ENCODE measurements around the gene SLC13A2. TPM values are rescaled to one million over a fixed set of nuclear protein-coding genes. Genes with fewer than 3 reads are reported as not detected.

The SLC13A2 gene
- total RNA-seq, 1 donor from 2014 or later = not detected

DNA sequence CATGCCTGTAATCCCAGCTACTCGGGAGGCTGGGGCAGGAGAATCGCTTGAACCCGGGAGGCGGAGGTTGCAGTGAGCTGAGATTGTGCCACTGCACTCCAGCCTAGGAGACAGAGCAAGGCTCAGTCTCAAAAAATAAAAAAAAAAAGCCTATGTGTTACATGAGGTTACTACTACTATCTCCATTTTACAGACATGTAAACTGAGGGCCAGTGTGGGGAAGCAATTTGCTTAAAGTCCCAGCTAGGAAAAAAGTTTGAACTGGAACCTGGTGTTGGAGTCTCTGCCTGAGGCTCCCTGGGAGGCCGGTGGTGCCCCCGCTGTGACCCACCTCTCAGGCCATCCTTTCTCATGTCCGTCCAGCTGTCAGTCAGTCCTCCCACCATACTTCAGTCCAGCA is 4.5 kb downstream of the SLC13A2 start:
- DNase-seq (ENCODE audit: low read depth) = no peak
- H3K4me3 ChIP-seq (ENCODE audit: low read depth, low read length) = no peak overlapping the region
- TF ChIP-seq, protein P1, sequence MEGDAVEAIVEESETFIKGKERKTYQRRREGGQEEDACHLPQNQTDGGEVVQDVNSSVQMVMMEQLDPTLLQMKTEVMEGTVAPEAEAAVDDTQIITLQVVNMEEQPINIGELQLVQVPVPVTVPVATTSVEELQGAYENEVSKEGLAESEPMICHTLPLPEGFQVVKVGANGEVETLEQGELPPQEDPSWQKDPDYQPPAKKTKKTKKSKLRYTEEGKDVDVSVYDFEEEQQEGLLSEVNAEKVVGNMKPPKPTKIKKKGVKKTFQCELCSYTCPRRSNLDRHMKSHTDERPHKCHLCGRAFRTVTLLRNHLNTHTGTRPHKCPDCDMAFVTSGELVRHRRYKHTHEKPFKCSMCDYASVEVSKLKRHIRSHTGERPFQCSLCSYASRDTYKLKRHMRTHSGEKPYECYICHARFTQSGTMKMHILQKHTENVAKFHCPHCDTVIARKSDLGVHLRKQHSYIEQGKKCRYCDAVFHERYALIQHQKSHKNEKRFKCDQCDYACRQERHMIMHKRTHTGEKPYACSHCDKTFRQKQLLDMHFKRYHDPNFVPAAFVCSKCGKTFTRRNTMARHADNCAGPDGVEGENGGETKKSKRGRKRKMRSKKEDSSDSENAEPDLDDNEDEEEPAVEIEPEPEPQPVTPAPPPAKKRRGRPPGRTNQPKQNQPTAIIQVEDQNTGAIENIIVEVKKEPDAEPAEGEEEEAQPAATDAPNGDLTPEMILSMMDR (conservative IDR thresholded peaks at IDR 0.05; ENCODE audit: low read depth, low read length) = no peak

DNA sequence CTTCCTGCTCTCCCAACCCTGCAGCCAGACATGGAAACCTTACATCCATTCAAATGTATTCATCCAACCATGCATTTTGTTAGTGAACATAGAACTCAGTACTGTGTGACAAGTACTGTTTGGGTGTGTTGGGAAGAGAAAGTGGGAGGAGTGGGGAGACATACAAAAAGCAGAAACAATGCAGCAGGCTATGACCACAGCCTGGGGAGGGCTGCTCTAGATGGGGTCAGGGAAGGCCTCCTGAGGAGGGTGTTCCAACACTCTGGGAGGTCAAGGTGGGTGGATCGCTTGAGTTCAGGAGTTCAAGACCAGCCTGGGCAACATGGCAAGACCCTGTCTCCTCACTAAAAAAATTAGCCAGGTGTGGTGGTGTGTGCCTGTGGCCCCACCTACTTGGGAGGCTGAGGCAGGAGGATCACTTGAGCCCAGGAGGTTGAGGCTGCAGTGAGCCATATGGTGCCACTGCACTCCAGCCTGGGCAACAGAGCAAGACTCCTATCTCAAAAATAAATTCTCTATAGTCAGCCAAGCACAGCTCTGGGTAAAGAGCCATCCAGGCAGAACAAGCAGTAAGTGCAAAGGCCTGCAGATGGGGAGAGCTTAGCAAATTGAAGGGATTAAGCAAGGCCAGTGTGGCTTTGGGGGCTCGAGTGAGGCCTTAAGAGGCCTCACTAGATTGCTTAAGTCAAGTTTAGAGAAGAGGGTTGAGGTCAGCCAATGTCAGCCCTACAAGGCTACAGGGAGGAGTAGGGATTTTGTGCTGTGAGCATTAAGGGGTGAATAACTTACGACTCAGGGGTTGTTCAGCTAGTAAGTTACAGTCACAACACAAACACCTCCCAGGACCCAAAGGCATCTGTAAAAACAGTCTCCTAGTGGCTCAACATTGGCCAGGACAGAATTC is 5.5 kb downstream of the SLC13A2 start:
- TF ChIP-seq, protein P1 (conservative IDR thresholded peaks at IDR 0.05; ENCODE audit: low read depth, low read length) = no peak
- no peak overlapping the region for H3K4me3 ChIP-seq (ENCODE audit: low read depth, low read length)
- DNase-seq (ENCODE audit: low read depth) = no peak

DNA sequence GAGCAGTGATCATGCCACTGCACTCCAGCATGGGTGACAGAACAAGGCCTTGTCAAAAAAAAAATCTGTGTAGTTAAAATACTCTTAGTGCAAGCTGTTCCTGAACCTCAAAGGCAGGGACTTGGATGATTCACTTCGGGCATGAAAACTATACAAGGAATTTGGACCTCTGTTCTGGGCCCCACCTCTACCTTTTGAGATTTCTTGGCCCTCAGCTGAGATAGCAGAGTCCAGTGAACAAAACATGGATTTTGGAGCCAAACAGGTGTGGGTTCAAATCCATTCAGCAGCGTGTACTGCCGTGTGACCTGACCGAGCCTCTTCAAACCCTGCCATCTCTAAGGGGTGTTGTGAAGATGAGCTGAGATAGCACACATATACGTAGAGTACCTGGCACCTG is 6.8 kb downstream of the SLC13A2 start:
- no peak for DNase-seq (ENCODE audit: low read depth)
- TF ChIP-seq, protein P1 (conservative IDR thresholded peaks at IDR 0.05; ENCODE audit: low read depth, low read length) = no peak
- H3K4me3 ChIP-seq (ENCODE audit: low read depth, low read length) = no peak overlapping the region

DNA sequence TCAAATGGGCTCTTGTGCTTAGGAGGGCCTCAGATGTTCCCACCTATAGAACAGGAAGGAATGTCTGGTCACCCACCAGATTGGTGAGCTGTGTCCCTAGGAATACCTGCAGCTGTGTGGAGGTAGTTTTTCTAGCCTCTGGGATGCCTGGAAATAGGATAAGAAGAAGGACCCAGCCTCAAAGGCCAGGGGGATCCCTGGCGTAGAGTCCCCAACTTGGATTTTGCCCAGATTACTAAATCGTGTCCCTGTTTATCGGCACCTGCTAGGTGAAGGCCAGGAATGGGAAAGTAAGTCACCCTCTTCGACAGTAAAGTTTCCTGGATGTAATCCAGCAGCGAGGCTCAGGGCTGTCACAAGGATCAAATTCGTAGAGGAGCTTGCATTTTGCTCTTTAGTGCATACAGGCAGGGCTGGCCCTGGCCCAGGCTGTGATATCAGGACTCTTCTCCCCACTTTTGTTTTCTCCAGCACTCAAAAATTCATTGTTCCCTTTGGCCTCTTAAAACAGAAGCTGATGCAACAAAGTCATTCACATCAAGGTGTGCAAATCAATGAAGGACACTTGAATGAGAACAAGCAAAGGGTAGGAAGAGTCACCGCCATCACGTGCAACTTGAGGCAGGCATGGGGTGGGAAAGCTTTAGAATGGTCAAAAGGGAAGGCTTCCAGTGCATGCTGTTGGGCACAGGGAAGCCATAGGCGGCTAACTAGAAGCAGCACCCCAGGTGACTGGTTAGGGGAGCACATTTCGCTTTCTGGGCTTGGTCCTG is 7.5 kb downstream of the SLC13A2 start:
- DNase-seq (ENCODE audit: low read depth) = no peak
- TF ChIP-seq, protein P1 (conservative IDR thresholded peaks at IDR 0.05; ENCODE audit: low read depth, low read length) = no peak
- H3K4me3 ChIP-seq (ENCODE audit: low read depth, low read length) = no peak overlapping the region

DNA sequence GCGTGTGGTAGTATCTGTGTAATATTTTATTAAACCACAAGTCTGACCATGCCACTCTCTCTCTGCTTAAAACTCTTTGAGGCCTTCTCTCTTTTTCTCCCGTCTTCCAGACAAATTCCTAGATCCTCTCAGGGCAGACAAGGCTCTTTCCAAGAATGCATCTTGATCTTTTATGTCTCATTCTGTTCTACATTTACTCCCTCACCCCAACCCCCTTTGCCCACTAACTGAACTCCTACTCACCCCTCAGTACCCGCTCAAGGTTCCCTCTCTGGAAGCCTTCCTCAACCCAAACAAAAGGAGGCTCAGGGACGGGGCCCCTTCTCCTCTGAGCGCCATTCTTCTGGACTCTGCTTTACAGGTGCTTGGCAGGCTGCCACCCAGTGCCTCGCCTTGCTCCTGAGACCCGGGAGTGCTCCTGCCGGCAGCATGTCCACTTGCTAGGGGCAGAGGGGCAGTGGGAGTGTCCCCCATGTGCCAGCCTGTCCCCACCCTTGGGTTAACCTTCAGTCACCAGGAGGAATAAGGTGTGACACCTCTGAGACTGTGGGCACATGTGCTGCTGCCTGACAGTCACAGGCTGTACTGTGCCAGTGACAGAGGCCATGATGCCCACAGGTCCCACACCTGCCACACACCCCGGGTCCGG is 9.2 kb downstream of the SLC13A2 start:
- no peak for DNase-seq (ENCODE audit: low read depth)
- TF ChIP-seq, protein P1 (conservative IDR thresholded peaks at IDR 0.05; ENCODE audit: low read depth, low read length) = no peak

DNA sequence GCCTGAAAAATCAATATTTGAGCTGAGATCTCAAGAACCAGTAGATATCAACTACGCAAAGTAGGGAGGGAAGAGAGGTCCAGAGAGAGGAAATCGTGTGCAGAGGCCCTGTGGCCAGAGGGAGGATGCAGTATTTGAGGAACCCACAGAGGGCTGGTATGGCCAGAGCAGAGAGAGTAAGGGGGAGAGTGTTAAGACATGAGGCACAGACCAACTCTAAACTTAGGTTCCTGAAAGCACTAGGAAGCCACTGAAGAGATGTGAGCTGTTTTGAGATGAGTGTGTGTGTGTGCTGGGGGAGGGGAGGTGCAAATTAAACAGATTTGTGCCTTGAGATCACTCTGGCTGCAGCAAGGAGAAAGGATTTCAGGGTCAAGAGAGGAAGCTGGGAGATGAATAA is 10.9 kb downstream of the SLC13A2 start:
- TF ChIP-seq, protein P1 (conservative IDR thresholded peaks at IDR 0.05; ENCODE audit: low read depth, low read length) = no peak
- no peak overlapping the region for H3K4me3 ChIP-seq (ENCODE audit: low read depth, low read length)
- no peak for DNase-seq (ENCODE audit: low read depth)

More for the DNA sequence above, 9.2 kb downstream of the SLC13A2 start:
- H3K4me3 ChIP-seq (ENCODE audit: low read depth, low read length) = no peak overlapping the region

All from epithelial cell of proximal tubule (primary cell).